HEK293 (cell line): ENCODE data around the gene GAL3ST3.
A peak's percentile ranks its signal among the peaks of the same experiment; 100 is the strongest.

Experiments
- CTCF ChIA-PET: fragments of 350-600 bp; formaldehyde crosslinking; extraction: SDS; loops from one replicate; lab custom pipeline; 2021; ENCODE audit warnings: antibody characterized with exemption; lab: Yijun Ruan, JAX
- POLR2A ChIA-PET: fragments of 300-600 bp; formaldehyde crosslinking; extraction: SDS; loops from one replicate; lab custom pipeline; 2020; ENCODE audit warnings: antibody characterized with exemption, inconsistent platforms; lab: Yijun Ruan, JAX
- H3K27ac ChIP-seq: fragments of 200-500 bp; sonication (Bioruptor generic); 2 replicates; pipeline ENCODE4 v1.5.1; 2014; ENCODE audit warnings: low read depth, low read length, control low read depth, inconsistent platforms; ENCODE audit errors: extremely low read depth
- H3K36me3 ChIP-seq, 2 experiments: fragments of 200-500 bp in 1 of 2; sonication (Bioruptor generic) in 1 of 2; 1 replicate in 1 of 2; 2 replicates in 1 of 2; pipeline ENCODE4 v1.5.1; 2014 to 2017; ENCODE audit warnings: inconsistent platforms in 2 of 2, low read length in 2 of 2; ENCODE audit not compliant: control insufficient read depth in 2 of 2, insufficient read depth in 1 of 2
- H3K4me1 ChIP-seq: fragments of 200-500 bp; sonication (Bioruptor generic); 2 replicates; pipeline ENCODE4 v1.5.1; 2014; ENCODE audit warnings: mild to moderate bottlenecking, low read length, inconsistent platforms; ENCODE audit not compliant: control insufficient read depth, insufficient read depth
- H3K4me3 ChIP-seq: 2 replicates; pipeline ENCODE4 v1.5.1; 2011; ENCODE audit warnings: low read depth, mild to moderate bottlenecking, control low read depth, low read length, moderate library complexity
- H3K9me3 ChIP-seq: fragments of 200-500 bp; sonication (Bioruptor generic); 2 replicates; pipeline ENCODE4 v1.5.1; 2014; ENCODE audit warnings: low read depth, low read length, inconsistent platforms; ENCODE audit not compliant: control insufficient read depth, insufficient read depth
- MYNN ChIP-seq: fragments of 450-650 bp; formaldehyde crosslinking; IDR thresholded peaks from 2 replicates; pipeline ENCODE4 v1.5.1; 2016; ENCODE audit warnings: missing biosample characterization, missing genetic modification characterization, borderline replicate concordance
- SCRT2 ChIP-seq: fragments of 450-650 bp; formaldehyde crosslinking; IDR thresholded peaks from 2 replicates; pipeline ENCODE4 v1.5.1; 2016; ENCODE audit warnings: missing biosample characterization, missing genetic modification characterization
- SP2 ChIP-seq: fragments of 450-650 bp; formaldehyde crosslinking; IDR thresholded peaks from 2 replicates; pipeline ENCODE4 v1.5.1; 2016; ENCODE audit warnings: missing biosample characterization, missing genetic modification characterization
- ZEB2 ChIP-seq: fragments of 450-650 bp; formaldehyde crosslinking; IDR thresholded peaks from 2 replicates; pipeline ENCODE4 v1.5.1; 2016; ENCODE audit warnings: missing biosample characterization, missing genetic modification characterization
- ZNF202 ChIP-seq: fragments of 450-650 bp; formaldehyde crosslinking; IDR thresholded peaks from 2 replicates; pipeline ENCODE4 v1.5.1; 2016; ENCODE audit warnings: missing biosample characterization, missing genetic modification characterization, borderline replicate concordance
- ZNF548 ChIP-seq: fragments of 450-650 bp; formaldehyde crosslinking; IDR thresholded peaks from 2 replicates; pipeline ENCODE4 v1.5.1; 2016; ENCODE audit warnings: missing biosample characterization, missing genetic modification characterization
- TF ChIP-seq, protein P1 (sequence below): fragments of 450-650 bp; formaldehyde crosslinking; IDR thresholded peaks from 2 replicates; pipeline ENCODE4 v1.5.0; 2017; ENCODE audit warnings: missing biosample characterization, missing genetic modification characterization, borderline replicate concordance
- TF ChIP-seq, protein P2 (sequence below): fragments of 450-650 bp; formaldehyde crosslinking; optimal IDR thresholded peaks from 2 replicates; pipeline ENCODE3; 2016; ENCODE audit warnings: missing biosample characterization, mild to moderate bottlenecking, missing genetic modification characterization
- TF ChIP-seq, protein P3 (sequence below): fragments of 450-650 bp; formaldehyde crosslinking; IDR thresholded peaks from 2 replicates; pipeline ENCODE4 v1.5.1; 2016; ENCODE audit warnings: missing biosample characterization, missing genetic modification characterization
- TF ChIP-seq, protein P4 (sequence below): fragments of 450-650 bp; formaldehyde crosslinking; IDR thresholded peaks from 2 replicates; pipeline ENCODE4 v1.5.1; 2016; ENCODE audit warnings: missing biosample characterization, missing genetic modification characterization

The GAL3ST3 gene

DNA sequence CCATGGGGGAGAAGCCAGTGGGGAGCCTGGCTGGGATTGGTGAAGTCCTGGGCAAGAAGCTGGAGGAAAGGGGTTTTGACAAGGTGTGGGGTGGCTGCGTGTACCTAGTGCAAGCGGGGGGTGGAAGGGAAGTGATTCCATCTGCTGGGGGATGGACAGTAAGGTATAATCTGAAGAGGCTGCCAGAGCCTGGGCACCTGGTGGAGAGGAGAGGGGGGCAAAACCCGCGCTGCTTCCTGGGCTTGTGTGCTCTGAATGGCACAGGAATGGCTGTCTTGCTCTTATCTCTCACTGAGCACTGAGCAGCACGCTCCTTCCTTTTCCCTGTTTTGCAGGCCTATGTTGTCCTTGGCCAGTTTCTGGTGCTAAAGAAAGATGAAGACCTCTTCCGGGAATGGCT is 45.7 kb downstream of the GAL3ST3 start:
- Histone ChIP-seq H3K9me3 (no peaks in the 10 kb centered on the region), H3K4me3 (peak overlapping the region; percentile 98), H3K4me1 (no peaks in the 10 kb centered on the region), H3K36me3 (peaks cover 0 to 53% of the 10 kb centered on the region in 2 experiments; a peak in 1 of 3 replicates), H3K27ac (0 out of 2 replicates have a peak overlapping the region, but pooled peaks have one; percentile 34)
- TF ChIP-seq MYNN (tag by site-specific recombination) = no peak
- TF ChIP-seq, protein P1, sequence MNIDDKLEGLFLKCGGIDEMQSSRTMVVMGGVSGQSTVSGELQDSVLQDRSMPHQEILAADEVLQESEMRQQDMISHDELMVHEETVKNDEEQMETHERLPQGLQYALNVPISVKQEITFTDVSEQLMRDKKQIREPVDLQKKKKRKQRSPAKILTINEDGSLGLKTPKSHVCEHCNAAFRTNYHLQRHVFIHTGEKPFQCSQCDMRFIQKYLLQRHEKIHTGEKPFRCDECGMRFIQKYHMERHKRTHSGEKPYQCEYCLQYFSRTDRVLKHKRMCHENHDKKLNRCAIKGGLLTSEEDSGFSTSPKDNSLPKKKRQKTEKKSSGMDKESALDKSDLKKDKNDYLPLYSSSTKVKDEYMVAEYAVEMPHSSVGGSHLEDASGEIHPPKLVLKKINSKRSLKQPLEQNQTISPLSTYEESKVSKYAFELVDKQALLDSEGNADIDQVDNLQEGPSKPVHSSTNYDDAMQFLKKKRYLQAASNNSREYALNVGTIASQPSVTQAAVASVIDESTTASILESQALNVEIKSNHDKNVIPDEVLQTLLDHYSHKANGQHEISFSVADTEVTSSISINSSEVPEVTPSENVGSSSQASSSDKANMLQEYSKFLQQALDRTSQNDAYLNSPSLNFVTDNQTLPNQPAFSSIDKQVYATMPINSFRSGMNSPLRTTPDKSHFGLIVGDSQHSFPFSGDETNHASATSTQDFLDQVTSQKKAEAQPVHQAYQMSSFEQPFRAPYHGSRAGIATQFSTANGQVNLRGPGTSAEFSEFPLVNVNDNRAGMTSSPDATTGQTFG = no peak
- POLR2A ChIA-PET = interaction anchor here (0.9 to 1.6 kb wide), 7 partner anchors 41 to 388 kb away, joined by 3 to 7 read pairs (median 4); partner anchors contain the start of genes CFL1, FIBP, PCNX3 and SF3B2
- CTCF ChIA-PET = interaction anchor here (0.8 to 1.4 kb wide), 3 partner anchors 15 to 43 kb away, joined by 3 read pairs; no protein-coding TSS in a partner anchor

DNA sequence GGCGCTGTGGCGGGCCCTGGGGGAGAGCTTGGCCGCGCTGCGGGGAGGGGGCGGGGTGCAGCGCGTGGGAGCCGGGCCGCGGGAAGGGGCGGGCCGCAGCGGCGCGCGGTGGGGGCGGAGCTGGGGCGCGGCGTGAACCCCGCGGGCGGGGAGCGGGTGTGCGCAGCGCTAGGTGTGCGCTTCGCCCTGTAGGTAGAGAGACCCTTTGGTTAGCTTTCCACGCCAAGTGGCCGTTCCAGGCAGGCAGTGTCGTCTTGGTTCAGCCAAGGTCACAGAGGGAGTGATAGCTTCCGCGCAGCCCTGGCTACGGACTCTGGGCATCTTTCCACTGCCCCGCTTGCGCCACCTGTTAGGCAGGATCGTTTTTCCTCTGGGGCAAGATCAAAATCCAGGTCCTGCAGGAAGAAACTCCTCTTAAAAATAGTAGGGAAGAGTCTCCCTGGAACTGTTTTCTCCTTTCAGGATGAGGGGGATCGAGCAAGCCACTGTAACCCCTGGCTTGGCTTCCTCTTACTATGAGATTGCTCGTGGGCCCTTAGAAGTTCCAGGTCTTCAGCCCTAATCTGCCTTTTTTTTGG is 46.2 kb downstream of the GAL3ST3 start:
- POLR2A ChIA-PET = interaction anchor here (0.8 to 1.6 kb wide), 11 partner anchors 9 to 388 kb away, joined by 3 to 7 read pairs (median 4); partner anchors contain the start of genes CFL1, CST6, FIBP and PCNX3
- peak overlapping the region; percentile 98 for H3K4me3 ChIP-seq
- peak; percentile 80 for TF ChIP-seq SCRT2 (tag by site-specific recombination)
- TF ChIP-seq ZNF548 (tag by site-specific recombination) = no peak
- TF ChIP-seq ZEB2 (tag by site-specific recombination) = no peak
- TF ChIP-seq, protein P2, sequence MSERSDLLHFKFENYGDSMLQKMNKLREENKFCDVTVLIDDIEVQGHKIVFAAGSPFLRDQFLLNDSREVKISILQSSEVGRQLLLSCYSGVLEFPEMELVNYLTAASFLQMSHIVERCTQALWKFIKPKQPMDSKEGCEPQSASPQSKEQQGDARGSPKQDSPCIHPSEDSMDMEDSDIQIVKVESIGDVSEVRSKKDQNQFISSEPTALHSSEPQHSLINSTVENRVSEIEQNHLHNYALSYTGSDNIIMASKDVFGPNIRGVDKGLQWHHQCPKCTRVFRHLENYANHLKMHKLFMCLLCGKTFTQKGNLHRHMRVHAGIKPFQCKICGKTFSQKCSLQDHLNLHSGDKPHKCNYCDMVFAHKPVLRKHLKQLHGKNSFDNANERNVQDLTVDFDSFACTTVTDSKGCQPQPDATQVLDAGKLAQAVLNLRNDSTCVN (tag by site-specific recombination) = peak; percentile 28
- TF ChIP-seq, protein P3, sequence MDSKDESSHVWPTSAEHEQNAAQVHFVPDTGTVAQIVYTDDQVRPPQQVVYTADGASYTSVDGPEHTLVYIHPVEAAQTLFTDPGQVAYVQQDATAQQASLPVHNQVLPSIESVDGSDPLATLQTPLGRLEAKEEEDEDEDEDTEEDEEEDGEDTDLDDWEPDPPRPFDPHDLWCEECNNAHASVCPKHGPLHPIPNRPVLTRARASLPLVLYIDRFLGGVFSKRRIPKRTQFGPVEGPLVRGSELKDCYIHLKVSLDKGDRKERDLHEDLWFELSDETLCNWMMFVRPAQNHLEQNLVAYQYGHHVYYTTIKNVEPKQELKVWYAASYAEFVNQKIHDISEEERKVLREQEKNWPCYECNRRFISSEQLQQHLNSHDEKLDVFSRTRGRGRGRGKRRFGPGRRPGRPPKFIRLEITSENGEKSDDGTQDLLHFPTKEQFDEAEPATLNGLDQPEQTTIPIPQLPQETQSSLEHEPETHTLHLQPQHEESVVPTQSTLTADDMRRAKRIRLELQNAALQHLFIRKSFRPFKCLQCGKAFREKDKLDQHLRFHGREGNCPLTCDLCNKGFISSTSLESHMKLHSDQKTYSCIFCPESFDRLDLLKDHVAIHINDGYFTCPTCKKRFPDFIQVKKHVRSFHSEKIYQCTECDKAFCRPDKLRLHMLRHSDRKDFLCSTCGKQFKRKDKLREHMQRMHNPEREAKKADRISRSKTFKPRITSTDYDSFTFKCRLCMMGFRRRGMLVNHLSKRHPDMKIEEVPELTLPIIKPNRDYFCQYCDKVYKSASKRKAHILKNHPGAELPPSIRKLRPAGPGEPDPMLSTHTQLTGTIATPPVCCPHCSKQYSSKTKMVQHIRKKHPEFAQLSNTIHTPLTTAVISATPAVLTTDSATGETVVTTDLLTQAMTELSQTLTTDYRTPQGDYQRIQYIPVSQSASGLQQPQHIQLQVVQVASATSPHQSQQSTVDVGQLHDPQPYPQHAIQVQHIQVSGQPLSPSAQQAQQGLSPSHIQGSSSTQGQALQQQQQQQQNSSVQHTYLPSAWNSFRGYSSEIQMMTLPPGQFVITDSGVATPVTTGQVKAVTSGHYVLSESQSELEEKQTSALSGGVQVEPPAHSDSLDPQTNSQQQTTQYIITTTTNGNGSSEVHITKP (tag by site-specific recombination) = 0 out of 2 replicates have a peak, but pooled peaks have one; percentile 8
- TF ChIP-seq SP2 (tag by site-specific recombination) = 0 out of 2 replicates have a peak, but pooled peaks have one; percentile 4
- no peak for TF ChIP-seq ZNF202 (tag by site-specific recombination)
- TF ChIP-seq, protein P4, sequence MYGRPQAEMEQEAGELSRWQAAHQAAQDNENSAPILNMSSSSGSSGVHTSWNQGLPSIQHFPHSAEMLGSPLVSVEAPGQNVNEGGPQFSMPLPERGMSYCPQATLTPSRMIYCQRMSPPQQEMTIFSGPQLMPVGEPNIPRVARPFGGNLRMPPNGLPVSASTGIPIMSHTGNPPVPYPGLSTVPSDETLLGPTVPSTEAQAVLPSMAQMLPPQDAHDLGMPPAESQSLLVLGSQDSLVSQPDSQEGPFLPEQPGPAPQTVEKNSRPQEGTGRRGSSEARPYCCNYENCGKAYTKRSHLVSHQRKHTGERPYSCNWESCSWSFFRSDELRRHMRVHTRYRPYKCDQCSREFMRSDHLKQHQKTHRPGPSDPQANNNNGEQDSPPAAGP = no peak
- no peaks in the 10 kb centered on the region for H3K9me3 ChIP-seq
- H3K4me1 ChIP-seq = no peaks in the 10 kb centered on the region
- H3K36me3 ChIP-seq = peaks cover 2 to 59% of the 10 kb centered on the region in 2 experiments
- peak overlapping the region; percentile 58; the same call in 1 of the 2 replicates for H3K27ac ChIP-seq
- CTCF ChIA-PET = interaction anchor here (0.8 to 1.4 kb wide), 4 partner anchors 14 to 43 kb away, joined by 3 to 6 read pairs (median 3); no protein-coding TSS in a partner anchor
